HL-60/S4 (cell line): Measurements from ENCODE around the gene ITCH.
"Not testable (repeated sequence)": the region's sequence is repeated elsewhere in the genome, so short reads cannot be mapped to it uniquely, and the experiment has no call there.

Experiments
- in situ Hi-C: fragments of 300-500 bp; cut with MboI; formaldehyde crosslinking; loops from 2 replicates; pipeline ENCODE4 v1.14.3; 2022; ENCODE audit warnings: low sequenced_read_pairs

Gene ITCH

GRCh38 chr20:34363062-34363464 lies at the start of gene ITCH:
Gene ITCH (plus strand): TSS chr20:34363273. CDS start chr20:34393812, 30,539 bp downstream.
- in situ Hi-C loops, result no loop called here

GRCh38 chr20:34315236-34315635 lies 47.8 kb upstream of the ITCH start:
- in situ Hi-C loops, result loop anchor here (10.0 to 25.0 kb wide), 2 partner anchors 160 to 397 kb away; partner anchors contain the start of gene TP53INP2

GRCh38 chr20:34316196-34316814 lies 46.8 kb upstream of the ITCH start:
- in situ Hi-C loops, result loop anchor here (10.0 to 25.0 kb wide), 2 partner anchors 158 to 396 kb away; partner anchors contain the start of gene TP53INP2

GRCh38 chr20:34318609-34319443 lies 44.2 kb upstream of the ITCH start:
- in situ Hi-C loops, result loop anchor here (10.0 to 25.0 kb wide), 2 partner anchors 156 to 393 kb away; partner anchors contain the start of gene TP53INP2

GRCh38 chr20:34320861-34321260 lies 42.2 kb upstream of the ITCH start:
- in situ Hi-C loops, result loop anchor here (25.0 kb wide), 1 partner anchor 391 kb away; the partner anchor contains the start of gene TP53INP2

- in situ Hi-C loops, result loop anchor here (25.0 kb wide), 1 partner anchor 390 kb away; the partner anchor contains the start of gene TP53INP2
Measured at GRCh38 chr20:34322267-34323105, 40.6 kb upstream of the ITCH start.

GRCh38 chr20:34324541-34324940 lies 38.5 kb upstream of the ITCH start:
- in situ Hi-C loops, result loop anchor here (25.0 kb wide), 1 partner anchor 388 kb away; the partner anchor contains the start of gene TP53INP2

GRCh38 chr20:34328207-34328606 lies 34.9 kb upstream of the ITCH start:
- in situ Hi-C loops, result not testable (repeated sequence)

- in situ Hi-C loops, result no loop called here
Measured at GRCh38 chr20:34328928-34329677, 34.0 kb upstream of the ITCH start.

GRCh38 chr20:34330861-34331544 lies 32.1 kb upstream of the ITCH start:
- in situ Hi-C loops, result not testable (repeated sequence)

- in situ Hi-C loops, result no loop called here
Measured at GRCh38 chr20:34331838-34332237, 31.2 kb upstream of the ITCH start.

- in situ Hi-C loops, result no loop called here
Measured at GRCh38 chr20:34332262-34332920, 30.7 kb upstream of the ITCH start.

GRCh38 chr20:34333786-34334185 lies 29.3 kb upstream of the ITCH start:
- in situ Hi-C loops, result no loop called here

- in situ Hi-C loops, result no loop called here
Measured at GRCh38 chr20:34334654-34335407, 28.2 kb upstream of the ITCH start.

- in situ Hi-C loops, result no loop called here
Measured at GRCh38 chr20:34337544-34337943, 25.5 kb upstream of the ITCH start.

GRCh38 chr20:34337982-34338726 lies 24.9 kb upstream of the ITCH start:
- in situ Hi-C loops, result no loop called here

- in situ Hi-C loops, result not testable (repeated sequence)
Measured at GRCh38 chr20:34340726-34341125, 22.3 kb upstream of the ITCH start.

- in situ Hi-C loops, result not testable (repeated sequence)
Measured at GRCh38 chr20:34341199-34341598, 21.9 kb upstream of the ITCH start.
